Measurements from ENCODE around the gene SEL1L. TPM values are rescaled to one million over a fixed set of nuclear protein-coding genes. Genes with fewer than 3 reads are reported as not detected.
"Not testable (repeated sequence)": the region's sequence is repeated elsewhere in the genome, so short reads cannot be mapped to it uniquely, and the experiment has no call there.

Gene SEL1L
- total RNA-seq, 4 donors from 2014 or later: 30.4 to 41.9 (median 34.0) TPM

GRCh38 chr14:81473456-81474147 lies 60.1 kb downstream of the SEL1L start:
- H3K4me3 ChIP-seq (ENCODE audit: low read depth, poor library complexity, severe bottlenecking): no peak overlapping the region
- WGBS, 2 donors: 39 to 44% methylated on average over 3 of the region's 3 CpGs
- TF ChIP-seq POLR2A (IDR thresholded peaks at IDR 0.05) (no peak), CTCF (IDR thresholded peaks at IDR 0.05) (no peak)
- intact Hi-C loops (cut with DNase I; ENCODE audit: low total_unique reads): no loop called here
- DNase-seq (ENCODE audit: low spot score in 2 of 2): no peak

DNA sequence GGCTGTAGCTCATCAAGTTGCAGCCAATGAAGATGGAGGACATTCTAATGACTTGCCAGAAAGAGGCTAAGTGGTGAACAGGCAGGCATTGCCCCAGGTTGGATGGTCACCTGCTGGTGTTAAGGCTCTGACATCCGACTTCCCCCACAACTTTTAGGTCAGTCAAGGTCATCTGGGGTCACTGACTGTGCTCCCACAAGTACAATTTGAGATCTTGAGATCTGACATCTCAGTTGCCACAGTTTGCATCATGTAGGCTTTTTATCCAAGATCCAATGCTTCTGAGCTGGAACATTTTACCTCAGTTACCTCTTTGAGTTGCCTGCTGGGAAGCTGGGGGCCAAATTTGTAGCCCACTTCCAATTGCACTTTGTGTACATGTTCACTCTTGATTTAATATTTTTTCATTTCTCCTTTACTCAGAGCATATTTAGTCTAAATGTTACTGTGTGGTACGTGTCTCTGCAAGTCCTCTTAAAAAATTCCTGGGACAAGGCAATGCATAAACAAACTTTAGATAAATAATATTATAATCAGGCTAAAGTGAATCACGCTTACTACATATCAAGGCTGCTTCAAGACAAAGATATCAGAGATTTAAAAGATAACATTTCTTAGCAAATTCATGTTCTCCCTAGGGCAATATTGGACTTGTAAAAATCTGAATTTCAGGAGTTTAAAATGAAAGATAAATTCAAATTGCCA lies 61.4 kb downstream of the SEL1L start:
- DNase-seq (ENCODE audit: low spot score in 2 of 2): no peak
- H3K4me3 ChIP-seq (ENCODE audit: low read depth, poor library complexity, severe bottlenecking): no peak overlapping the region
- WGBS, 2 donors: 56 to 70% methylated on average over 3 of the region's 3 CpGs
- intact Hi-C loops (cut with DNase I; ENCODE audit: low total_unique reads): no loop called here
- TF ChIP-seq POLR2A (IDR thresholded peaks at IDR 0.05) (no peak), CTCF (IDR thresholded peaks at IDR 0.05) (no peak)

DNA sequence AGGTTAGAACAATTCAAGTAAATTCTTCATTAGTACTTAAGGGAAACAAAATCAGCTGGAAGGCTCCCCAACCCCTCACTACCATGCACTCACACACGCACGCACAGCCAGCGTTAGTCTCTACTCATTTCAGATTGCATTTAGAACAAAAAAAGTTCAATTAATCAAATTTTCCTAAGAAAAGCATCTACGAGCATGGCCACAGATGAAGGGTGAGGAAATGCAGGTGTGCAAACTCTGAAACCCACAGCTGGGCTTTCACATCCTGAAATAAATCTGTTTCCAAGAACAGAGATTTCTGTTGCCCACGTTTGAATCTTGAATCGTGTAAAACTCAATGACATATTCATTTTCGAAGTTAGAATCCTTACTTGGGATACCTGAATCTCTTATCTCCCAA lies 62.6 kb downstream of the SEL1L start:
- intact Hi-C loops (cut with DNase I; ENCODE audit: low total_unique reads): no loop called here
- DNase-seq (ENCODE audit: low spot score in 2 of 2): no peak
- no peak overlapping the region for H3K4me3 ChIP-seq (ENCODE audit: low read depth, poor library complexity, severe bottlenecking)
- WGBS, 2 donors: 76% methylated on average over 7 of the region's 7 CpGs
- TF ChIP-seq CTCF (IDR thresholded peaks at IDR 0.05) (no peak), POLR2A (IDR thresholded peaks at IDR 0.05) (no peak)

- intact Hi-C loops (cut with DNase I; ENCODE audit: low total_unique reads); H3K4me3 ChIP-seq (ENCODE audit: low read depth, poor library complexity, severe bottlenecking); DNase-seq (ENCODE audit: low spot score in 2 of 2): not testable (repeated sequence)
- 81 to 87% methylated on average over 5 of the region's 5 CpGs for WGBS, 2 donors
These were observed 63.2 kb downstream of the SEL1L start for GRCh38 chr14:81470557-81470826.

DNA sequence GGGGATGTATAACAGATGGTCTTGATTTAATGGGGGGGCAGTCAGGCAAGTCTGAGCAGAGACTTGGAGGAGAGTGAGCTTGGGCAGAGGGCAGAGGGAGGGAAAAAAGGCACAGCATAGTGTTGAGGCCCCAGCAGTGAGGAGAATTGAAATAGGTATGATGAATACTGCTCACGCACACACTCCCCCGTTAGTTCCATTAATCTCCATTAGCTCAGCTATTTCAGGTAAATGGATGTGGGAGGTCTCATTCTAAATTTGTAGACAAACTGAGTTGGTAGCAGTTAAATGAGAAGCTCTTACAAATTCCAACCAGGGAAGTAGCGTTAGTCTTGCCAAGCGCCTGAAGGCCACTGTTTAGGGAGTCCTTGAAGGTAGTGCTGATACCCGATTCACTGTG lies 66.8 kb downstream of the SEL1L start:
- WGBS, 2 donors: 84 to 86% methylated on average over 5 of the region's 5 CpGs
- no peak overlapping the region for H3K4me3 ChIP-seq (ENCODE audit: low read depth, poor library complexity, severe bottlenecking)
- no peak for TF ChIP-seq CTCF (IDR thresholded peaks at IDR 0.05)
- no peak for TF ChIP-seq POLR2A (IDR thresholded peaks at IDR 0.05)
- no peak for DNase-seq (ENCODE audit: low spot score in 2 of 2)
- intact Hi-C loops (cut with DNase I; ENCODE audit: low total_unique reads): no loop called here

DNA sequence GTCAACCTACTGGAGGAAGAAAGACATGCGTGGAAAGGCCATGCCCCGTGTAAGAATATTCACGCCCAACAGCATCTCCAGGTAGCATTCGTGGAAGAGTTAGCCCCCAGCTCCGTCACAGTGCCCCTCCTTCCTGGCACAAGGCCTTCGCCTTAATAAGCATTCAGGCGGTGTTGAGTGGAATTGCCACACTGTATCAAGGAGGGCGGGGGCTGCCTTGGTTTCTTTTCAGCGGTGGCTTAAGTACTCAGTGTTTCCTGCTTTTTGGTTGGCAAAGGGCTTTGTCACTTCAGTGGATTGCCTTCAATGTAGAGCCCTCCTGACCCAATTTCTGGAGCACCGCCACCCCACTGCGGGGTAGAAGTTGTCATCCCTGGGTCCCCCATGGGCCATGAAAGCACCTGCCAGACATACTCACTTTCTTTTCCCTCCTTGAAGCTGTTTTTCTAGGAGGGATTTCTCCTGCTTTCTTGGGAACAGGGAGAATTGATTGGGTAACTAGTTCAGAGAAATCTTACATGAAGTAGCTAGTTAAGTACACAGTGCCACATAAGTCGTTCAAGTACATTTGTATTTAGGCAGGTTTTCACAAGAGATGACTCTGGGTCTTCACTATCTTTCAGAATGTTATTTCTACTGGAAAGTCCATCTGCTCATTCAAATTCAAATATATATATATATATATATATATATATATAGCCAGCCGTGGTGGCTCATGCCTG lies 68.0 kb downstream of the SEL1L start:
- intact Hi-C loops (cut with DNase I; ENCODE audit: low total_unique reads): no loop called here
- no peak for DNase-seq (ENCODE audit: low spot score in 2 of 2)

DNA sequence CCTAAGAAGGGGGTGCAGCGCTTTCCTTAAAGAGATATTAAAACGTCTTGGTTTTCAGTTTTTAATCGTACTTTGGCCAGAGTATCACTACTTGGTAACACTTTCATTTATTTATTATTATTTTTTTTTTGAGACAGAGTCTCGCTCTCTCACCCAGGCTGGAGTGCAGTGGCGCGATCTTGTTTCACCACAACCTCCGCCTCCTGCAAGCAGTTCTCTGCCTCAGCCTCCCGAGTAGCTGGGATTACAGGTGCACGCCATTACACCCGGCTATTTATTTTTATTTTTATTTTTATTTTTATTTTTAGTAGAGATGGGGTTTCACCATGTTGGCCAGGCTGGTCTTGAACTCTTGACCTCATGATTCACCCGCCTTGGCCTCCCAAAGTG lies 68.7 kb downstream of the SEL1L start:
- WGBS, 2 donors: 41 to 44% methylated on average over 11 of the region's 11 CpGs
- DNase-seq (ENCODE audit: low spot score in 2 of 2); H3K4me3 ChIP-seq (ENCODE audit: low read depth, poor library complexity, severe bottlenecking); intact Hi-C loops (cut with DNase I; ENCODE audit: low total_unique reads): not testable (repeated sequence)

More for the DNA sequence above, 68.0 kb downstream of the SEL1L start:
- H3K4me3 ChIP-seq (ENCODE audit: low read depth, poor library complexity, severe bottlenecking): no peak overlapping the region
- 74 to 82% methylated on average over 13 of the region's 13 CpGs for WGBS, 2 donors
- TF ChIP-seq POLR2A (IDR thresholded peaks at IDR 0.05) (no peak), CTCF (IDR thresholded peaks at IDR 0.05) (no peak)

Measured in lower leg skin (tissue), 4 donors.